Liver (tissue), 9 donors: ENCODE measurements around the gene TSPAN18. TPM values are rescaled to one million over a fixed set of nuclear protein-coding genes. Genes with fewer than 3 reads are reported as not detected.

ENCODE experiments used
- DNase-seq: peaks from one replicate; pipeline ENCODE4 v3.0.0-alpha.2; 2017; ENCODE audit warnings: low spot score
- H3K27ac ChIP-seq, 2 donors: one replicate each; pipeline ENCODE4 v1.7.0; 2013; ENCODE audit warnings: inconsistent platforms in 2 of 2, low read length in 2 of 2, control low read depth in 1 of 2, low read depth in 1 of 2, mild to moderate bottlenecking in 1 of 2
- H3K27me3 ChIP-seq, 4 donors: one replicate each; pipeline versions ENCODE4 v1.6.1 to v1.7.0; 2013; ENCODE audit warnings: low read length in 3 of 4, inconsistent platforms in 1 of 4, mild to moderate bottlenecking in 1 of 4, moderate library complexity in 1 of 4; ENCODE audit not compliant: control insufficient read depth in 4 of 4, insufficient read depth in 4 of 4
- H3K36me3 ChIP-seq, 4 donors: one replicate each; pipeline versions ENCODE4 v1.6.1 to v1.7.0; 2013; ENCODE audit warnings: low read length in 3 of 4, mild to moderate bottlenecking in 3 of 4, low read depth in 1 of 4, moderate library complexity in 1 of 4; ENCODE audit not compliant: control insufficient read depth in 4 of 4, insufficient read depth in 3 of 4
- H3K4me1 ChIP-seq, 4 donors: one replicate each; pipeline versions ENCODE4 v1.6.1 to v1.7.0; 2013; ENCODE audit warnings: low read length in 3 of 4, mild to moderate bottlenecking in 3 of 4, moderate library complexity in 1 of 4; ENCODE audit not compliant: control insufficient read depth in 4 of 4, insufficient read depth in 4 of 4
- H3K4me3 ChIP-seq, 3 donors: one replicate each; pipeline versions ENCODE4 v1.6.1 to v1.7.0; 2013; ENCODE audit warnings: low read length in 3 of 3, control low read depth in 1 of 3, low read depth in 1 of 3, mild to moderate bottlenecking in 1 of 3
- H3K9ac ChIP-seq, 2 donors: one replicate each; pipeline ENCODE4 v1.7.0; 2013; ENCODE audit warnings: low read length in 2 of 2, mild to moderate bottlenecking in 2 of 2, moderate library complexity in 2 of 2, control low read depth in 1 of 2, low read depth in 1 of 2
- H3K9me3 ChIP-seq, 4 donors: one replicate each; pipeline versions ENCODE4 v1.6.1 to v1.7.0; 2013; ENCODE audit warnings: low read length in 3 of 4; ENCODE audit not compliant: control insufficient read depth in 4 of 4
- EGR1 ChIP-seq, 2 donors: IDR thresholded peaks; 2 replicates each; pipeline ENCODE4 v1.6.1; 2016 to 2018; ENCODE audit warnings: antibody characterized with exemption in 2 of 2, low read depth in 2 of 2
- FOXA1 ChIP-seq: IDR thresholded peaks from 2 replicates; pipeline ENCODE4 v1.6.1; 2016; ENCODE audit warnings: antibody characterized with exemption
- GABPA ChIP-seq, 2 donors: IDR thresholded peaks in 1 of 2; conservative IDR thresholded peaks in 1 of 2; 2 replicates each; pipeline ENCODE4 v1.6.1; 2016; ENCODE audit warnings: antibody characterized with exemption in 2 of 2, mild to moderate bottlenecking in 1 of 2, moderate library complexity in 1 of 2
- HNF4G ChIP-seq: IDR thresholded peaks from 2 replicates; pipeline ENCODE4 v1.6.1; 2016; ENCODE audit warnings: antibody characterized with exemption
- JUND ChIP-seq, 2 donors: IDR thresholded peaks; 2 replicates each; pipeline ENCODE4 v1.6.1; 2016; ENCODE audit warnings: antibody characterized with exemption in 2 of 2
- NR2F2 ChIP-seq: IDR thresholded peaks from 2 replicates; pipeline ENCODE4 v1.6.1; 2016; ENCODE audit warnings: antibody characterized with exemption
- RAD21 ChIP-seq, 2 donors: IDR thresholded peaks; 2 replicates each; pipeline ENCODE4 v1.6.1; 2016; ENCODE audit warnings: antibody characterized with exemption in 2 of 2, mild to moderate bottlenecking in 2 of 2
- RXRA ChIP-seq, 2 donors: IDR thresholded peaks; 2 replicates each; pipeline ENCODE4 v1.6.1; 2017 to 2018; ENCODE audit warnings: antibody characterized with exemption in 2 of 2, mild to moderate bottlenecking in 1 of 2
- SP1 ChIP-seq: IDR thresholded peaks from 2 replicates; pipeline ENCODE4 v1.6.1; 2018; ENCODE audit warnings: antibody characterized with exemption, mild to moderate bottlenecking
- TAF1 ChIP-seq: conservative IDR thresholded peaks from 2 replicates; pipeline ENCODE4 v1.6.1; 2016; ENCODE audit warnings: antibody characterized with exemption, mild to moderate bottlenecking
- YY1 ChIP-seq: IDR thresholded peaks from 2 replicates; pipeline ENCODE4 v1.6.1; 2016; ENCODE audit warnings: antibody characterized with exemption, mild to moderate bottlenecking
- WGBS: extraction: QIAGEN DNeasy Blood & Tissue Kit; methylation state at CpG from one replicate; pipeline ENCODE4 v1.1.7; 2013; 5-methylcytosine and 5-hydroxymethylcytosine counted together
- polyA plus RNA-seq, 2 donors: library from polyadenylated mRNA; stranded (reverse) in 1 of 2; unstranded in 1 of 2; fragments of 200-250 nt in 1 of 2; fragments of >200 nt in 1 of 2; fragmentation: Nextera tagmentation in 1 of 2; extraction: Ambion mirVana in 1 of 2; gene quantifications; one replicate each; pipeline versions ENCODE4 v1.2.1 to v1.2.3, GENCODE V29; 2013 to 2015
- total RNA-seq, 2 donors: library from RNA; depleted of rRNA; stranded (reverse); fragments of >200 nt; gene quantifications; one replicate each; pipeline ENCODE4 v1.2.3, GENCODE V29; 2014
- TF ChIP-seq, protein P1 (sequence below): IDR thresholded peaks from 2 replicates; pipeline ENCODE4 v1.6.1; 2016; ENCODE audit warnings: antibody characterized with exemption
- TF ChIP-seq, protein P2 (sequence below): fragments of 150-350 bp; IDR thresholded peaks from 2 replicates; pipeline ENCODE4 v1.5.1; 2017; ENCODE audit warnings: improper control_type of control experiment, low read depth, low read length; ENCODE audit not compliant: missing input control
- TF ChIP-seq, protein P3 (sequence below): IDR thresholded peaks from 2 replicates; pipeline ENCODE4 v1.6.1; 2016; ENCODE audit warnings: antibody characterized with exemption
- donor health status: healthy.
- donor health status: healthy.
- donor health status: healthy.
- donor health status: healthy.
- donor health status: healthy.

Gene TSPAN18
- total and polyA plus RNA-seq, 4 donors: 1.2 to 5.0 (median 2.8) TPM

DNA sequence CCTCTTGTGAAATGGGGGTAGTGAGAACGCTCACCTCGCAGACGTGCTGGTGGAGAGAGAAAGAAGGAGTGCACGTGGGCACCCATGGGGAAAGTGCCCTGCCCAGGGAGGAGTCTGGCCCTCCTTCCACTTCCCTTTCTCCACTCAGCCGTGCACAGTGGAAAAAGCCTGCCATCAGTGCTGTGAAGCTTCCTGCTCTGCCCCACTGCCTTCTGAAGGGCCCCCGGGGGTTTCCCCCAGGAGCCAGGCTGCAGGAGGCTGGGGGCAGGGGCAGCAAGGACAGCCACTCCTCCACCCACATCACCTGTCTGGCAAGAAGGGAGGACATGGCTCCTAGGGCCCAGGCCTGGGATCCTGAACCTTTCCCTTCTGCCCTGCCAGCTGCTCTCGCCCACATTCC lies 216.4 kb downstream of the TSPAN18 start:
- no peak for DNase-seq
- H3K4me3 ChIP-seq: no peak overlapping the region
- no peaks in the 10 kb centered on the region for H3K36me3 ChIP-seq
- TF ChIP-seq FOXA1: no peak
- no peak for TF ChIP-seq EGR1 (IDR thresholded peaks at IDR 0.05; ENCODE audit: low read depth in 2 of 2)
- TF ChIP-seq, protein P1, sequence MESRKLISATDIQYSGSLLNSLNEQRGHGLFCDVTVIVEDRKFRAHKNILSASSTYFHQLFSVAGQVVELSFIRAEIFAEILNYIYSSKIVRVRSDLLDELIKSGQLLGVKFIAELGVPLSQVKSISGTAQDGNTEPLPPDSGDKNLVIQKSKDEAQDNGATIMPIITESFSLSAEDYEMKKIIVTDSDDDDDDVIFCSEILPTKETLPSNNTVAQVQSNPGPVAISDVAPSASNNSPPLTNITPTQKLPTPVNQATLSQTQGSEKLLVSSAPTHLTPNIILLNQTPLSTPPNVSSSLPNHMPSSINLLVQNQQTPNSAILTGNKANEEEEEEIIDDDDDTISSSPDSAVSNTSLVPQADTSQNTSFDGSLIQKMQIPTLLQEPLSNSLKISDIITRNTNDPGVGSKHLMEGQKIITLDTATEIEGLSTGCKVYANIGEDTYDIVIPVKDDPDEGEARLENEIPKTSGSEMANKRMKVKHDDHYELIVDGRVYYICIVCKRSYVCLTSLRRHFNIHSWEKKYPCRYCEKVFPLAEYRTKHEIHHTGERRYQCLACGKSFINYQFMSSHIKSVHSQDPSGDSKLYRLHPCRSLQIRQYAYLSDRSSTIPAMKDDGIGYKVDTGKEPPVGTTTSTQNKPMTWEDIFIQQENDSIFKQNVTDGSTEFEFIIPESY: no peak
- WGBS: 72% methylated on average over 7 of the region's 7 CpGs
- peaks cover 0 to 3% (median 0%) of the 10 kb centered on the region in 4 donors for H3K4me1 ChIP-seq
- H3K9me3 ChIP-seq: no peaks in the 10 kb centered on the region
- no peak overlapping the region for H3K9ac ChIP-seq
- H3K27me3 ChIP-seq: no peaks in the 10 kb centered on the region
- H3K27ac ChIP-seq: no peak overlapping the region

DNA sequence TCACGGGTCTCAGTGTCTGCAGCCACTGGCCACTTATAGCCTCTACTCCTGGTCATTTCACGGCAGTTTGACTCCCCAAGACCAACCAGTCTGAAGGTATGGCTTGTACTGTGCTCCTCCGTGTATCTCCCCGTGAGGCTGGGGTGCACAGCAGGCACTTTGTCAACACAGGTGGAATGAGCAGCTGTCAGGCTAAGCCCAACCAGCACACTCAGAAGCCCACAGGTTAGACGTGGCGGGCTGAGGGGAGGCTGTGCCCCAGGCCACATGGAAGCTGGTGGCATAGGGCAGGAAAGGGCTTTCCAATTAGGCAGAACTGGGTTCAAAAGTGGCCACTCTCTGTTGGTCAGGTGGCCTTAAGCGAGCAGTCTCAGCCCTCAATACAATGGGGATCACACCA lies 216.9 kb downstream of the TSPAN18 start:
- no peak for TF ChIP-seq SP1
- no peak for TF ChIP-seq HNF4G
- H3K36me3 ChIP-seq: no peaks in the 10 kb centered on the region
- no peak overlapping the region for H3K9ac ChIP-seq
- no peaks in the 10 kb centered on the region for H3K9me3 ChIP-seq
- no peaks in the 10 kb centered on the region for H3K27me3 ChIP-seq
- no peak for DNase-seq
- H3K4me1 ChIP-seq: peaks cover 0 to 3% (median 0%) of the 10 kb centered on the region in 4 donors
- peak overlapping the region in 1 of 2 donors; percentile 6 for H3K27ac ChIP-seq
- H3K4me3 ChIP-seq: no peak overlapping the region
- 78% methylated on average over 7 of the region's 7 CpGs for WGBS

DNA sequence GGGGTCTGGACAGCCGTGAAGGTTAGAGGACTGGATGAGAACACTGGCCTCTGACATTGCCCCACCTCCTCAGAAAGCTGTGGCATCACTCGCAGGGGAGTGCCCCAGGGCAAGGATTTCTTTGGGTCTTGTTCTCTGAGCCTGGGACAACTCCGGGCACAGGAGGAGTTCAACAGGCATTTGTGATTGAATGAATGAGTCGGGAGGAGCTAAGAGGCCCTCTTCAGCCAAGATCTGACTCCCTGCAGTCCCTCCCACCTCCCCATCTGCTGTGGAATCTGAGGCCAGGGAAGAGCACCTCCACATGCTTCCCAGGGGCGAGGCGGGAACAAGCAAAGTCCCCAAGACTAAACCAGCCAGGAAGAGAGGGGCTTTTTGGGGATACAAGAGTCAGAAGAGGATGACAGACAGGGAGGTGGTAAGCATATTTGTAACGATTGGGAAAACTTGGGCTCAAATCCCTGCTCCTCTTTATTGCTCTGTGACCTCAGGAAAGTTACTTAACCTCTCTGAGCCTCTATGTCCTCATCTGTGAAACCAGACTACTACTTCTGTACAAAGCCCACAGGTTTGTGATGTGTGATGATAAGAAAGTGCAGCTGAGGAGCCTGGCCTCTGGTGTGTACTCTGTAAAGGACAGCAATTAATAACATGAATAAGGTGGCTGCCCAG lies 217.6 kb downstream of the TSPAN18 start:
- H3K36me3 ChIP-seq: no peaks in the 10 kb centered on the region
- no peak overlapping the region for H3K27ac ChIP-seq
- H3K9me3 ChIP-seq: no peaks in the 10 kb centered on the region
- H3K9ac ChIP-seq: no peak overlapping the region
- WGBS: 76% methylated on average over 7 of the region's 7 CpGs
- TF ChIP-seq EGR1 (IDR thresholded peaks at IDR 0.05; ENCODE audit: low read depth in 2 of 2) (no peak), RXRA (IDR thresholded peaks at IDR 0.05) (no peak), JUND (IDR thresholded peaks at IDR 0.05) (no peak), GABPA (IDR thresholded peaks at IDR 0.05 in 1 of 2, conservative IDR thresholded peaks at IDR 0.05 in 1 of 2) (no peak), TAF1 (no peak), RAD21 (IDR thresholded peaks at IDR 0.05) (no peak), NR2F2 (no peak), SP1 (no peak), YY1 (no peak)
- TF ChIP-seq, protein P2, sequence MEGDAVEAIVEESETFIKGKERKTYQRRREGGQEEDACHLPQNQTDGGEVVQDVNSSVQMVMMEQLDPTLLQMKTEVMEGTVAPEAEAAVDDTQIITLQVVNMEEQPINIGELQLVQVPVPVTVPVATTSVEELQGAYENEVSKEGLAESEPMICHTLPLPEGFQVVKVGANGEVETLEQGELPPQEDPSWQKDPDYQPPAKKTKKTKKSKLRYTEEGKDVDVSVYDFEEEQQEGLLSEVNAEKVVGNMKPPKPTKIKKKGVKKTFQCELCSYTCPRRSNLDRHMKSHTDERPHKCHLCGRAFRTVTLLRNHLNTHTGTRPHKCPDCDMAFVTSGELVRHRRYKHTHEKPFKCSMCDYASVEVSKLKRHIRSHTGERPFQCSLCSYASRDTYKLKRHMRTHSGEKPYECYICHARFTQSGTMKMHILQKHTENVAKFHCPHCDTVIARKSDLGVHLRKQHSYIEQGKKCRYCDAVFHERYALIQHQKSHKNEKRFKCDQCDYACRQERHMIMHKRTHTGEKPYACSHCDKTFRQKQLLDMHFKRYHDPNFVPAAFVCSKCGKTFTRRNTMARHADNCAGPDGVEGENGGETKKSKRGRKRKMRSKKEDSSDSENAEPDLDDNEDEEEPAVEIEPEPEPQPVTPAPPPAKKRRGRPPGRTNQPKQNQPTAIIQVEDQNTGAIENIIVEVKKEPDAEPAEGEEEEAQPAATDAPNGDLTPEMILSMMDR: no peak
- TF ChIP-seq, protein P1: no peak
- TF ChIP-seq, protein P3, sequence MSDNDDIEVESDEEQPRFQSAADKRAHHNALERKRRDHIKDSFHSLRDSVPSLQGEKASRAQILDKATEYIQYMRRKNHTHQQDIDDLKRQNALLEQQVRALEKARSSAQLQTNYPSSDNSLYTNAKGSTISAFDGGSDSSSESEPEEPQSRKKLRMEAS: no peak
- DNase-seq: no peak
- peaks cover 0 to 3% (median 0%) of the 10 kb centered on the region in 4 donors for H3K4me1 ChIP-seq
- no peak overlapping the region for H3K4me3 ChIP-seq
- no peaks in the 10 kb centered on the region for H3K27me3 ChIP-seq
